NCI-H2171 (cell line): ENCODE data around the gene ALDH5A1.
A peak's percentile ranks its signal among the peaks of the same experiment; 100 is the strongest.
"Not testable (repeated sequence)": the region's sequence is repeated elsewhere in the genome, so short reads cannot be mapped to it uniquely, and the experiment has no call there.

Source experiments
- DNase-seq: peaks from one replicate; lab custom pipeline; 2025; lab: John Stamatoyannopoulos, UW

Gene ALDH5A1

DNA sequence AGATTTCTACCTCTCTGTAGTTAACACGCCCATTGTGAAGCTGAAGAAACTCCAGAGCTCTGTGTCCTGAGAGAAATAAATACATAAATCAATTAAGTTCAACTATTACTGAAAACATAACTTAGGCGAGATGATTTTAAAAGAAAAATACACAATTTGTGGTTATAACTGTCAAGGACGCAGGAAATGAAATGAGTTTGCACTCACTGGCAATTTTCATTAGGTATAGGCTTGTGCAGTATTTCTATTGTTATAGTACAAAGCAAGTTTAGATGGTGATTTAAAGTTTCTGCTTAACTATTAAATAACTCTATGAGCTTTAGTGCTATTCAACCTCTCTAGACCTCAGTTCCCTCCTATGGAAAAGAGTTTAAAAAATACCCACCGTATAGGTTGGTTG lies 8.7 kb upstream of the ALDH5A1 start:
- DNase-seq: no peak

DNA sequence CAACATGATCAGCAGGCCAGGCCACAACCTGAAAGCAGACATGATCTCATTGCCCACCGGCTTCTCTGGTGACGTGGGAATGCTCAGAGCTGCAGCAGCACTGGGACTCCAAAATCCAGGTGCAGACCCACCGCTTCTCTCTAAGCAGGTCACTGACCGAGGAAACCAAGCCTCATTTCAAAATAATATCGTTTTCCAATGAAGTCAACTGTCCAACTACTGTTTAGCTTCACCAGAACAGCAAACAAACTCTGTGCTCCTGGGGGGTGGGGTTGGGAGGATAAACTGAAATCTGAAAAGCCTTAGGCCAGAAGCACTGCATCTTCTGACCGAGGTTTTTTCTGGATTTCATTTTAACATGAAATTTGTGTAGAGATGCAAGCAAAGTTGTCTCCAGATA lies 5.3 kb upstream of the ALDH5A1 start, which contains the start of gene GPLD1:
Gene GPLD1 (minus strand): TSS at position 109 of the 400 bp plus-strand sequence. CDS start 67 bp downstream, at position 42.
- DNase-seq: no peak

DNA sequence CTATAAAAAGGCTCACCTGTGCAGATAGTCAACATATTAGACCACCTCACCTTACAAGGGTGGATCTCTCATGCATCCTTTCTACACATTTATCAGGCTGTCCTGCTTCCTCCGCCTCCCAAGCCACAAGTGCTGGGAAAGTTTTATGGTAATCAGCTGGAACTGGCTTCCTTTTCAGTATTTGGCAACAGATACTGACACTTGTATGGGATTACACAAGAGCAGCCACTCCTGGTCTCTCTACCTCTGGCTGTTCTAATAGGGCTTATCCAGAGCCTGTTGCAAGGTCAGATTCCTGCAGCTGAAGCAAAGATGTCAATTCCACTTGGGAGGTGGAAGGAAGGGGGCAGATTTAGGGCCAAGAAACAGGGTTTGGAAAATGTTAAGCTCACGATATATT lies 4.9 kb upstream of the ALDH5A1 start:
- no peak for DNase-seq

DNA sequence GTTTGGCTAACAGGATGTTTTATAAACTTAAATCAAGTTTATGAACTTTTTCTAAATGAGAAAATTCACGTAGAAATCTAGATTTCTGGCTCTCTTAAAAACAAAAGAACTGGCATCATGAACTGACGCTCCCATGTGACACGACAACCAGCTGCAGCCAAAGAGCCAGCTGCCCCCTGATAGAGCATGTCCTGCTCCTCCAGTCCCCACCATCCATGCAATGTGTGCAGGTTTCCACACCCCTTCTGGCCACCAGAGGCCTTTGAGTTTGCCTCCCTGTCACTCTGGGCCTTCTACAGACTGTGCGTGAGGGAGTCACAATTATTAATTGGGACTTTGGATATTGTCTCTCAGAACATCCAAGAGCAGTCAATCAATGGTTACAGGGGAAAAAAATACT lies 3.8 kb upstream of the ALDH5A1 start:
- no peak for DNase-seq

DNA sequence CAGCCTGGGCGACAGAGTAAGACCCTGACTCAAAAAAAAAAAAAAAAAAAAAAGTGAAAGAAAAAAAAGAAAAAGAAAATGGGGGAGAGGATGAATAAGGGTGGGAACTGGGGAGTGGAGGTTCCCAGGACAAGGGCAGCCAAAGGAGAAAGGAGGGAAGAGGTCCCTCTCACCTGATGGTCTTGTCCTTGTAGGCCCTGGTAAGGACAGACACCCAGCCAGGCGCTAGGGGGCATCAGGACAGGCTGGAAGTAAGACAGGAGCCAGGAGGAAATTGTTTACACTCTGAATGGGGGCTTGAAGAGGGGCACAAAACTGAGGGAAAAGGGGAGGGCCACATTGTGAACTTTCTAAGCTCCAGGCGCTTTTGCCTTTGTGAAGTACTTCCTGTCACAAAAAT lies 2.3 kb upstream of the ALDH5A1 start:
- DNase-seq: no peak

DNA sequence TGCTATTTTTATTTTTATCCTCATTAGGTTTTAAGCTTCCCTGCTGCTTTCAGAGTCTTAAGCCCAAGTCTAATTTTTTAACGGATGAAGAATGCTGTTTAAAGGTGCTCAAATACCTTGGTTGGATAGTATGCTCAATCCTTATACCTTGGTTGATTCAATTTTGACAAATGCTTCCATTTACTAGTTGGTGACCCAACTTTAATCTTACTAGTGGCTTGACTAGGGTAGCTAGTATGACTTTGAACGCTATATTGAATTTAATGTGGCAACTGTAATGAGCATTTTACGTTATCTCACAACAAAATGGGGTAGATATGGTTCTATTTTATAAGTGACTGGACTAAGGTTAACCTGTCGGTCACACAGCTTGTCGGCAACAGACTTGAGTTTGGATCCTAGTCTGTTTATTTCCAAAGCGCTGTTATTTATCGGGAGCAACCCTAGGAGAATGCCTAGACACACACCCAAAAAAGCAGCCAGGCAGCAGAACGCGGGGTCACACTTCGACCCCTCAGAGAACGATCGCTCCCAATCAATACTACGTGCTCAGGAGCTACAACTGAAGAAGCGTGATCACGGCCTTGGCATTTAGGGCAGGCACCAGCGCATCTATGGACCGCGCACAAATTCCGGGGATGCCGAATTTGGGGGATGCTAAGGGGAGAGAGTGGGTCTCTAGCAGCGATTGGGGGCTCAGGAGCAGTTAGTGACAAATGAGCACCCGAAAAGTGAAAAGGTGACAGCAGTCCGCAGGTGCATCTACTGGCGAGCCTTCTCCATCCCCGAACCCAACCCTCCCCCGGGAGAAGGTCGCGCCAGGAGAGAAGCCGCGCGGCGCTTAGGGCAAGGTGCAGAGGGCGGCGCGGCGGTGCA lies 586 bp upstream of the ALDH5A1 start:
- no peak for DNase-seq

DNA sequence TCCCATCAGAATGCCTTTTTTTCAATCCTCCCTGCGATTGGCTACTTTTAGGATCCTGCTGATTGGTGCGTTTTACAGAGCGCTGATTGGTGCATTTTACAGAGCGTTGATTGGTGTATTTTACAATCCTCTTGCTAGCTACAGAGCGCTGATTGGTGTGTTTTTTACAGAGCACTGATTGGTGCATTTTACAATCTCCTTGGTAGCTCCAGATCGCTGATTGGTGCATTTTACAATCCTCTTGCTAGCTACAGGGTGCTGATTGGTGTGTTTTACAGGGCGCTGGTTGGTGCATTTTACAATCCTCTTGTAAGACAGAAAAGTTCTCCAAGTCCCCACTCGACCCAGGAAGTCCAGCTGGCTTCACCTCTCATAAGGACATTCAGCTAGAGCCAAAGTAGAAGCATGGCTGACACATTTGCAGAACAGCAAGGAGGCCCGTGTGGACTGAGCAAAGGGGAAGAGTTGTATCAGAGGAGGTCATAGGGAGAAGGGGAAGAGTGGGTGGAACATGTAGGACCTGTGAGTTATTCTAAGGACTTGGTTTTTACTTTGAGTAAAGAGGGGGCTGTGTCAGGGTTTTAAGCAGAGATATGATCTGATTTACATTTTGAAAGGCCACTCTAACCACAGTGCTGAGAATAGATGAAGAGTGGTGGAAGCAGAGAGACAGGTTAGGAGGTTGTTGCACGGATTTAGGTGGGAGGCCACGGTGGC lies 2.6 kb downstream of the ALDH5A1 start:
- no peak for DNase-seq

DNA sequence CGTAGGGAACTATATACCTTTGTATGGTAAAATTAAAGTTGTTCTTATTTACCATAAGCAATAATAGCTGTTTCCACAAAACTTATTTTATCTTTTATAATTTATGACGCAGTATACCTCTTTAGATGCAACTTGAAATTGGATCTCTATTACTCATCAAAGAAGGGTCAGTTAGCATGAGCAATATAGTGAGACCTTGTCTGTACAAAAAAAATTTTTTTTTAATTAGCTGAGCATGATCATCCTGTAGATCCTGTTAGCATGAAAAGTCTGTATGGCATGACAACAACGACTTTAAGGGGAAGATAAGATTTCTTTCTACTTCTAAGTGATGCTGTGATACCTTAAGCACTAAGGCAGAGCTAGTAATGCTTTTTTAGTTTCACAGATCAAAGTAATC lies 5.9 kb downstream of the ALDH5A1 start:
- no peak for DNase-seq

DNA sequence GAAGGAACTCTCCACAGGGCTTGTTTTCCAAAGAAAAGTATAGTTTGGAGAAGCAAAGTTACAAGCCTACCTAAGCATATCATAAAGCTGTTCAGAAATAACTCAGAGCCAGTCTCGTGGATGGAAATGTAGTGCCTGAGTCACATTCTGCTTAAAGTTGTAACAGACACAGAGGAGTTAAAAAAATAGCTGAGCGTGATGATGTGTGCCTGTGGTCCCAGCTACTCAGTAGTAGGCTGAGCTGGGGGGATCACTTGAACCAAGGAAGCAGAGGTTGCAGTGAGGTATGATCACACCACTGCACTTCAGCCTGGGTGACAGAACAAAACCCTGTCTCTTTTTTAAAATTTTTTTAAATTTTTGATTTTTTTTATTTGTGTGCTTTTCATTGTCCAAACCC lies 6.6 kb downstream of the ALDH5A1 start:
- no peak for DNase-seq

DNA sequence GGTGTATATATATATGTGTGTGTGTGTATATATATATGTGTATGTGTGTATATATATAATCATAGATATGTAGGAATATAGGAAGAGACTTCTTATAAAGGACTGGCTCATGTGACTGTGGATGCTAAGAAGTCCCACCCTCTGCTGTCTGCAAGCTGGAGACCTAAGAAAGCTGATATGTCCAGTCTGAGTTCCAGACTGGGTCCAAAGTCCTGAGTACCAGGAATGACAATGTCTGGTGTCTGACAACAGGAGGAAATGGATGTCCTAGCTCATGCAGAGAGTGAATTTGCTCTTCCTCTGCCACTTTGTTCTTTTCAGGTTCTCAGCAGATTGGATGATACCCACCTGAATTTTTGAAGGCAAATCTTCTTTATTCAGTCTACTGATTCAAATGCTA lies 7.1 kb downstream of the ALDH5A1 start:
- no peak for DNase-seq

DNA sequence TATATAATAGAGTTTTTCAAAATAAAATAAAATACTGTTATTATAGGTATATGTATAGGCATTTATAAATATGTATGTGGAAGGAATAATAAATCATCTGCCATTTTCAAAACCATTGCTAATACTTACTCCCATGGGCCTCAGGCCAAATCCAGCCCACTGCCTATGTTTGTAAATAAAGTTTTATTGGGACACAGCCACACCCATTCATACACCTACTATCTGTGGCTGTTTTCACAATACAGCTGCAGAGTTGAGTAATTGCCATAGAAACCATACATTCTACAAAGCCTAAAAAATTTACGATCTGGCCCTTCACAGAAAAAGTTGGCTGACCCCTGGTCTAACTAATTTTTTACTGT lies 9.5 kb downstream of the ALDH5A1 start:
- DNase-seq: no peak

DNA sequence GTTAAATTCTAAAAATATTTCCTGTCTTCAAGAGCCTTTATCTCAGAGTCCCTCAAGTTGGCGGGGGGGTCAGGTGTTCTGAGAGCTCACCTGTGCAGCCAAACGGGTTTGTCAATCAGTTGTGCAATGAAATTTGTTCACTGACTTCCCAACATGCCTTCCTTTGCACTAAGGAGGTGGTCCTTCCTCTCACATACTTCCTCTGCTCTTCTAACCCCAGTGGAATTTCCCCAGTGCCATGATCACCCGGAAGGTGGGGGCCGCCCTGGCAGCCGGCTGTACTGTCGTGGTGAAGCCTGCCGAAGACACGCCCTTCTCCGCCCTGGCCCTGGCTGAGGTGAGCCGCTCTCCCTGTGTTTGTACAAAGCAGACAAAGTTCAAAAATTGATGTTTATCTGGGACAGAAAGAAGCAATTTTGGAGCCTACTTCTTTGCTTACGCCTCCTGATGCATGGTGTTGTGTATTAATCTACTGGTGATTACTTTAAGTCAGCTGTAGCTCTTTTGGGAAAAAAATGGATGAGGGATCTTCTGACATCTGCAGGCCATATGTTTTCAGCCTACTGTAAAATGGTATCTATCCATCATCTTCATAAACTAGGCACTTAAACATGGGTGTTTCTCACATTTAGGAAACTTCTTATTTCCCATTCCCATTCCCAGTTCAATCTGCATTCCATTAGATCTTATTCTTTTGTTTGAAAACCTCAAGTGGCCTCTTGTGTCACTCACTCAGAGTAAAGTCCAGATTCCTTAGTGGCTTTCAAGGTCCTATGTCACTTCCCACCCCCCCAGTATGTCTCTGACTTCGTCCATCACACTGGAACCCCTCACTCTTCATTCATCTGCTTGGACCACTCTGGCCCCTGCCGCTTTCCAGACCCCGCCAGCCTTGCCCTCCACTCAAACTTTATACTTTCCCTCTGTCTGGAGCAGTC lies 10.1 kb downstream of the ALDH5A1 start:
- DNase-seq: no peak

DNA sequence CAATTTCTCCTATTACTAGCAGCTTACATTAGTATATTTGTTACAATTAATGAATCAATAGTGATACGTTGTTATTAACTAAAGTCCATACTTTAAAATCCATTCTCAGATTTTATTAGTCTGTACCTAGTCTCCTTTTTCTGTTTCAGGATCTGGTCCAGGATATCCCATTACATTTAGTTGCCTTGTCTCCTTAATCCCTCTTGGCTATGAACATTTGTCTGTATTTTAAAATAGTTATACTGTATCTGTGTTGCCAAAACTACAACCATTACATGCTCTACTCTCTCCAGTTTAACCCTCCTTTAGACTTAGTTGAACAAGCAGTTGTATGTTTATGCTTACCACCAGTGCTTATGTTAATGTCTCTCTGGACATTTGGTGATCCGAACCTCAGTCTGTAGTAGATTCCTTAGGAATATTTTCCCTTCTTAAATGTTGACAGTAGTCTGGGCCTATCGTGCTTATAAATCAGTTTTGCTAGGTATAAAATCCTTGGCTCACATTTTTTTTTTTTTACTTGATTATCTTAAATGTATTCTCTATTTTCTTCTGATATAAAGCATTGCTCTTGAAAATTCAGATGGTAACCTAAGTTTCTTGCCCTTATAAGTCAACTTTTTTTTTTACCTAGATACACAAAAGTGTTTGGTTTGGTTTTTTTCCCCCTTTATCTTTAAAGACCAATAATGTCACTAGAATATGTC lies 12.2 kb downstream of the ALDH5A1 start:
- DNase-seq: no peak

DNA sequence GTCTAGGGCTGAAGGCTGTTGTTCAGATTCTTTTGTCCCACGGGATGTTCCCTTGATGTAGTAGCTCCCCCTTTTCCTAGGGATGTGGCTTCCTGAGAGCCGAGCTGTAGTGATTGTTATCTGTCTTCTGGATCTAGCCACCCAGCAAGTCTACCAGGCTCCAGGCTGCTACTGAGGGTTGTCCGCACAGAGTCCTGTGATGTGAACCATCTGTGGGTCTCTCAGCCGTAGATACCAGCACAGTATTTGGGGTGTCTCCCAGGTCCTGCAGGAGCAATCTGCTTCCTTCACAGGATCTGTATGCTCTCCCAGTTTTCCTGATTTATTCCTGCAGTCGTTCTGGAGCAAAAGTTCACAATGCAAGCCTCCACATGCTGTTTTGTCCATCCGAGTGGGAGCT lies 17.2 kb downstream of the ALDH5A1 start:
- not testable (repeated sequence) for DNase-seq

DNA sequence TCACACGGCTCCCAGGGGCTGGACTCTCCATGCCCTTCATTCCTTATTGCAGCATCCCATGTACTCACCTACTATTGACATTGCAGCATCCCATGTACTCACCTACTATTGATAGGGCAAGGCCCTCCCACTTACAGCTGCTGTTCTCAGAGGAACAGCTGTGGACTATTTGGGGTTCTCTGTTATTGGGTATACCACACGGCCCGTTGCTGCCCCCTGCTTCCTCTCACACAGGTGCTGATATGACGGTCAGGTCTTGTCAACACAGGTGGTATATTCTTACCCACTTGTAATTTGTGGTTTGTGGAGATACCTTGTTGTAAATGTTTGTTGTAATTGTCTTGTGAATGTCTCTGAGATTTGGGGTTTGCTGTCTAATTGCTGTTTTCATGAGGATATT lies 18.8 kb downstream of the ALDH5A1 start:
- no peak for DNase-seq

DNA sequence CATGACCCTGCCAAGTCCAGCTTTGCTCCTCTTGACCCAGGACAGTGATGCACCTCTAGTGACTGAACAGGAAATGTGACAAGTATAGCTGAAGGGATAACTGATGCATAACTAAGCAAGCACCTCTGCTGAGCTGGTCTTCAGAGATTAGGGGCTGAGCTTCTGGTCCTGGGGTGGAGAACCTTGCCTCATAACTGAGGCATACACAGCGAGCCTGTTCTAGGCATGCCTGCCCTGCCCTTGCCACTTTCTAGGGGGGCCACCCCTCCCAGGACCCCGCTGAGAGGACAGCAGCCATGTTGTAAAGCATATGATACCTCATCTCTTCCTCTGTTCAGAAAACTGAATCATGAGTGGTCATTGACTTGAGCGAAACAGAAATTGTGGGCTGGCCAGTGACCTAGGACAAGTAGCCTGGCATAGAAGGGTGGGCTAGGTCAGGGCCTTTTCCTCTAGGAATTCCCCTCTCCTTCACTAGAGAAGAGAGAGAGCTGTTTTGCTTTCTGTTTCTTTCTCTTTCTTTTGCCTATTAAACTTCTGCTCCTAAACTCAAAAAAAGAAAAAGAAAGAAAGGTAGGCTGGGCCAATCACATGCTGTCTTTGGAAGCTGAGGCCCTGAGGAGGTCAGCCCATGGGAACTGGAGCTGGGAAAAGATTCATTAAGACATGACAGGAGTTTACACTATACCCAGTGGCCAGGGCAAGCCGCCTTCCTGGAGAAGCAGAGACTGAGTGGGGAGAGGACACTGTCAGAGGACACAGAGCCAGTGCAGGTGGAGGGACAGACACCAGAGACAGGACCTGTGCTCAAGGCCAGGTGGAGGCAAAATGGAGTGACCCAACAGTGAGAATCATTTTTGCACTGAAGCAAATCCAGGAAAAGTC lies 23.1 kb downstream of the ALDH5A1 start:
- DNase-seq: no peak

DNA sequence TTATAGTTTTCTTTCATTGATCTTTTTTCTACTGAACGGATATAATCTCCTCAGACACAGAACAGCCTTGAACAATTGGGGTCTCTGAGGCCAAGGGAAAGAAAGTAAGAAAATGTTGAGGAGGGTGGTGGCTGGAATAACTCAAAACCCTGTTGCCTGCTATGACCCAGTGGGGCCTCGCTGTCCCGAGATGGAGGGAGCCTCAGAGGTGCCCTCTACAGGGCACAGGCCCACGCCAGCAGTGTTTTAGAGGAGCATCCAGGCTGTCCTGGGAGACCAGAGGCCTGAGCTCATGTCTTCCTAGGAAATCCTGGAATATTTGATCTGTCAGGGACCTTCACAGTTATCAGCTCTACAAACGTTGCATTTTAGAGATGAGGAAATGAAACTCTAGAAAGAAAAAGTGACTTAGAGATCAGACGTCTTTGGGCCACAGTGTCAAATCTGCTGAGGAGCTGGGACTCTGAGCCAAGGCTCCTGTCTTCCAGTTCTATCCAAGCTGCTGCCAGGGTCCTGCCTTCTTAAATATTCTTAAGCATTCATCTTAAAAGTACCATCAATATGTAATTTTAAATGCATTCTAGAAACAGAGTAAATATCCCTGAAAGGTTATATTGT lies 26.3 kb downstream of the ALDH5A1 start:
- no peak for DNase-seq

DNA sequence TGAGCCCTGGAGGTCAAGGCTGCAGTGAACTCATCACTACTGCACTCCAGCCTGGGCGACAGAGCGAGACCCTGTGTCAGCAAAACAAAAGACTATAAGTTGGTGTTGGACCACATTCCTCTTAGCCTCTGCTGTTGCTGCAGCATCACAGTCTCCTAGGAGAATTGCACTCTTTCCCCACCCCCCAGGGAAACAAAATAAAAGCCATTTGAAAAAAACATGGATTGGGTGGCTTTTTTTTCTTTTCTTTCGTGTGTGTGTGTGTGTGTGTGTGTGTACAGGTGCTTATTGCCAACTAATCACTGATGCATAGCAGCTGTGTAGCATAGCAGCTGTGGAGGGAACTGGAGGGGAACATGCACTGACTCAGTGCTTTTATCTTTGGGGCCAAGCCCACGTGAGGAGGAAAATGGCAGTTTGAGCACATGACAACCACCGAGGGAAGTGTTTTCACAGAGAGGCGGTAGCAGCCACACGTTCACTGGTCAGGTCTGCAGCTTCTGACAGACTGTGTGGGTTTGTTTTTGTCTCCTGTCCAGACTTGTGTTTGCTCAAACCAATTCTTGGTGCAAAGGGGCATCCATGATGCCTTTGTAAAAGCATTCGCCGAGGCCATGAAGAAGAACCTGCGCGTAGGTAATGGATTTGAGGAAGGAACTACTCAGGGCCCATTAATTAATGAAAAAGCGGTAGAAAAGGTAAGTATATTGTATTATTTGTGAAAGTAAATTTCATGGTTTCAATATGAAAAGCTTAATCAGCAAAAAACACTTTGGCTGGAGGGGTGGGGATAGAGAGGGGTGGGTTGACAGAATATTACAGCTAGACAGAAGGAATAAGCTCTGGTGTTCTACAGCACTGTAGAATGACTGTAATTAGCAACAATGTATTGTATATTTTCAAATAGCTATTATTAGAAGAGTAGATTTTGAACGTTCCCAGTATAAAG lies 27.7 kb downstream of the ALDH5A1 start:
- peak; percentile 34 for DNase-seq

DNA sequence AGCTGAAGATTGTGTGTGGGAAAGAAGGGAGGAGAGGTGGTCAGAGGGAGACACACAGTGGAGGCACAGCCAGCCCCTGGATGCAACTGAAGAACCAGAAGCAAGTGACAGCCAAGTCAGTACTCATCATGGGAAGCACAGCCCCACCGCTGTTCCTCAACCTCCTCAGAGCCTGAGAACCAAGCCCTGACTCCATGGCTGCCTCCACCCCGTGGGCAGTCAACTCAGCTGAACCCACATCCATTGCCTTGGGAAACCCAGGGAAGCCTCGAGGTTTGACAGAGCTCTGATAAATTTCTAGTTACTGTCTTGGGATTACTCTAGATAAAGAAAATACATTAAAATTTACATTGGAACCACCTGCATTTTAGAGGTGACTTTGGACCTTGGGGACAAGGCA lies 29.6 kb downstream of the ALDH5A1 start:
- no peak for DNase-seq
